Islet precursor cell (in vitro differentiated cells): ENCODE results near the gene GTSF1L.
A peak's percentile ranks its signal among the peaks of the same experiment; 100 is the strongest.

Source experiments
- DNase-seq: peaks from one replicate; pipeline ENCODE4 v3.0.0-alpha.2; 2018

The GTSF1L gene

DNA sequence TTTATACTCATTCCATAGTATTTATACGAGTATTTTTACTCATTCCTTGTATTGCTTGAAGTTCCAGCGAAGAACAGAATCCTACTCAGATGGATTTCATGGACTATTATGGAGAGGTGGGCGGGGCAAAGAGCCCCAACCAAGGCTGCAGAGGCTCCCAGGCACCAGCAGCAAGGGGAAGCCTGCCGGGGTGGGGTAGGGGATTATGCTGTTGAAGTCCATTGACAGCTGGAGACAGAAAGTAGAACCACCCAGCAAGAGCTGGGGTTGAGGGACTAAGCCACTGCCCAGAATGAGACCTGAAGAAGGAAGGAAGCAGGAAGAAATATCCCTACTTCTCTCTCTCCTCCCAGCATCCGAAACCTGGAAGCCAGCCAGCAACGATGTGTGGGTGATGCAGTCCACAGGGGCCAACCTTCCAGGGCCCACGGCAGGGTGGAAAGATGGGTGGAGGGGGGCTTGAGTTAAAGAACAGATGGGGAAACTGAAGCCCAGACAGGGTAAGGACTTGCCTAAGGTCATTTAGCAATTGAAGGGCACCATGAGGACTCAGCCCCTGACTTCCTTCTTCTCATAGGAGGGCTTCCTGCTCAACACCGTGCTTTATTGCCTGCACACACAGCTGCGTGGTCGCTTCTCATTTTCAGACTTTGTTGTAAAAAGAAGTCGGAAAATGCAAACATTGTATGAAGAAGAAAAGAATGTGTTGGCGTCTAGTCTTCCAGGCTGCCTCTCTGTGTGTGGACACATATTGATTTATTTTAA is 18.3 kb upstream of the GTSF1L start:
- DNase-seq, result no peak

DNA sequence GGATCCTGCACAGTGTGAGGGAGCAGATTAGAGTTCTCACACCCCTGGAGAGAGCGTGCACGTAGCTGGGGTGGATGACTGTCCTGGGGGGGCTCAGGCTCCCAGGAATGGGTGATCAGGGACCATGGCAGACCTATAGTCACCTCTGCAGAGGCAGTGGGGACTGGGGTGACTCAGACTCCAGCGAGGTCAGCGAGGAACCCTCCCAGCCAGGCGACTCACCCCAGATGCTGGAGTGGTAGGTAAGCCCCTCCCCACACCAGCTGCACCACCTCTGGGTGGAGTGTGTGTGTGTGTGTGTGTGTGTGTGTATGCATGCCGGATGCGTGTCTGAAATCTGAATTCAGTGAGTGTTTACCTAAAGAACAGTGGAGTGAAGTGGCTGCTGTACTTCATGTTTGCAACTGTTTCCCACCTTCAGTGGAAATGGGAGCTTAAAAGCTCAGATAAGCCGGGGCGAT is 17.4 kb upstream of the GTSF1L start:
- peak; percentile 75 for DNase-seq

DNA sequence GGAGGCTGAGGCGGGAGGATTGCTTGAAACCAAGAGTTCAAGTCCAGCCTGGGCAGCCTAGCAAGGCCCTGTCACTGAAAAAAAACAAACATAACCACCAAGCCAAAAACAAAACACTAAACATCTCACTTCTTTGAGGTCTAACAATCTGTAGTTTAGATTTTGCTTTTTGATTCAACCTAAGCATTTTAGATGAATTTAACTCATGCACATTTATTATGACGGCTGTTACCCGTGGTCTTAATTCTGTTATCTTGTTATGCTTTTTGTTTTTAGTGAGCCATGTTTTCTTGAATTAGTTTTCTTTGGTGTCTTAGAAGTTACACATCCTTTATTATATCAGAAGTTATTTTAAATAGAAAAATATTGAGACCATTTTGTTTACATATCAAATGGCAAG is 13.8 kb upstream of the GTSF1L start:
- no peak for DNase-seq

DNA sequence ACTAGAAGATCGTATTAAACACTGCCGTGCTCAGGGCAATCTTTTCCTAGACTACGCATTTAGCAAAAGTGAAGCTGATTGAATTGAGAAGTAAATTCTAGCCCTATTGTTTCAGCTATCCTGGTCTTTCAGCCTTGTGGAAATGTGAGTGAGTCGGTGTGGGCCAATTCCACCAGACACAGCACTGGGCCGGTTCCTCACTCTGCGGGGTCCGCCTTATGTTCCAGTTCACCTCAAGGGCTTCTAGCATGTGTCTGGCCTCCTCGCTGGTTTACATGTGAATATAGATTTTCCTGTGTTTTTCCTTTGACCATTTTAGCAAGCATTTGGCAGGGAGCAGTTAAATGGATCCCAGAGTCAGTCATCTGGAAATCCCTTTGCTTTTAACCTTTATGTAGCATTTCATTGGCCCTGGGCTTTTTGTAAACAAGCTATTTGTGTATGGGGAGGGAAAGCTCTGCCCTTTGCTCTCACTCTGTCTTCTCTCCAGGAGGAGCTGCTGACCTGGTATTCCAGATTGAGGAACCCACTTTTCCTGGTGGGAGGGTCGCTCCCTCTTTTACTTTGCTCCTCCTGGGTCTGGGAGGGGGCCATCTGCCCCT is 12.4 kb upstream of the GTSF1L start:
- no peak for DNase-seq

DNA sequence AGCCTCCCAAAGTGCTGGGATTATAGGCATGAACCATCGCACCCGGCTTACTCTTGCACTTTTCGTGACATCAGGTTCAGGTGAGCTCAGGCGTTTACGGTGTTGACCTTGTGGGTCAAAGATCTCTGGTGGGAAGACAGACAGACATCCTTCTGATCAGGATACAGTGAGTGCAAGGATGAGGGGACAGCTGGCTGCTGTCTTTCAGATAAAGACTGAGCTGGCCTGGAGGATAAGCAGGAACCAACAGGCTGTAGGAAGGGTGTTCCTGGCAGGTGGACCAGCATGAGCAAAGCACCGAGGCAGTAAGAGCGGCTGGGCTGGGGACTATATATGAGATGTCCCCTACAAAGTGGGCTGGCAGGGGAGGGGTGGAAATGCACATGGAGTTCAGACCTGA is 11.1 kb upstream of the GTSF1L start:
- no peak for DNase-seq

DNA sequence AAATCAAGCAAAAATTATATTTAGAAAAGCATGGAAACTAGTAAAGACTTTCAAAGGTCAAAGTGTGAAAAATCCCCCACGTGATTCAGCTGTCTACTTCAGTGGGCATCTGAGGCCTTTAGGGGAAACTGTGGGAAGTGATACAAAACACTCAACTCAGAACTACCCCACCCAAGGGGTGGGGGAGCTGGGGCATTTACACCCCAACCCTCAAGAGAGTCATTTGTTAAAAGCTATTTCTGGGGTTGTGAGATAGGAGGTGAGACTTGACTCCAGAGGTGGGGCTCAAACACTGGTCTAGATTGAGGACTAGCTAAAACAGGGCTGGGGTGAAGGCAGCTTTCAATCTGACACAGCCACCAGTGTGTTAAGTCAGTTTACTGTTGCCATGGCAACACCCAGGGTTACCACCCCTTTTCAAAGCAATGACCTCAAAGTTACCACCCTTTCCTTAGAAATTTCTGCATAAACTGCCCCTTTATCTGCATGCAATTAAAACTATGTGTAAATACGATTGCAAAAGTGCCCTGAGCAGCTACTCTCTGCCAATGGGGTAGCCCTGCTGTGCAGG is 9.9 kb upstream of the GTSF1L start:
- DNase-seq, result no peak

DNA sequence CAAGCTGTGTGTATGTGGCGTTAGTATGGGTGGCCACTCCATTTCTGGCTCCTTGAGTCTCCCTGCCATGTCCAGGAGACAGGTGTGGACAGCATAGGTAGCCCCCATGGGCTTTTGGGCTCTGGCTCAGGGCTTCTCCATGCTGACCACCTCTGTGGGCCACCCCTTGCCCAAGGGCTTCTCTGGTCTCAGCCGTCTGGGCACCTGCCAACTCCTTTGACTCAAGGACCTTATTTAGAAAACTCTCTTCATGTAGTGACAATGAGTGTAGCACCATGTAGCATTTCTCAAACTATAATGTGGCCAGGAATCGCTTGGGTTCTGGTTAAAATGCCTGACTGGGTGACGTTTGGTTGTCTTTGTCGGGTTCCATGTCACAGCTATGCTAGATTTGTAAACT is 5.1 kb upstream of the GTSF1L start:
- DNase-seq, result no peak

DNA sequence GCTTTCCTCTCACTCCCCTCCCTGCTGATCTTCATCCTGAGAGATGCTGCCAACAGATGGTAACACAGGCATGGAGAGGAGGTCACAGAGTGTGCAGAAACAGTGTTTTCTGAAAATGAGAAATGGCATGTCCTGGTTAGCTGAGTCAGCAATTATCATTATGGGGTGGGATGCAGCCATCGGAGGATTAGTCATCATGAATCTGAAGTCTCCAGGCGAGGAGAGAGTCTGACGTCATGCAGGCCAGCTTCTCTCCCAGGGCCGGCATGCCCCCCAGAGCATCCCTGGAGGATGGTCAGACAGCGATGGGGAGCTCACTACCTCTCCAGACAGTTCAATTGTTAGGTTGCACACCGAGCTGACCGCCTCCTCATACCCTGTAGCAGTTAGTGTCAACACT is 4.7 kb upstream of the GTSF1L start:
- DNase-seq, result no peak

DNA sequence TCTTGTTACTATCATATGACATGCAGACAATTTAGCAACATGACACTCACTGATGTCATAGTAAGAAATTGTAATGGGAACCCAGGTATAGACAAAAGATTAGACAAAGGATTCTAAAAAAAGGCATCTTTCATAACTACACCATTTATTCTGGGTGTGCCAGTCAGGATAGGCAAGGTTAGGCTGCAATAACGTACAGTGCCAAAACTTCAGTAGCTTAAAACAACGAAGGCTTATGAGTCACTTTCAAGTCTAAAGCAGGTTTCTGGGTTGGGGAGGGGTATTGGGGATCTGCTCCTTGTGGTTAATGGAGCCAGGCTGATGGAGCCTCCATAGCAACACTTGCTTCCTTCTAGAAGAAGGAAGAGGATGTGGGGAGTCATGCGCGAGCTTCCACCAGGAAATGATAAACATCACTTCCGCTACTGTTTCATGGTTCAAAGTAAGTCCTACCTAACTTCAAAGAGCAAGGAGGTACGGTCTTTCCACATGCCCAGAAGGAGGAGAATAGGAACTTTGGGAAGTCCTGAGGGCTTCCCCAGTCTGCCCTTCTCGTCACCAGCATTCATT is 2.0 kb upstream of the GTSF1L start:
- no peak for DNase-seq

DNA sequence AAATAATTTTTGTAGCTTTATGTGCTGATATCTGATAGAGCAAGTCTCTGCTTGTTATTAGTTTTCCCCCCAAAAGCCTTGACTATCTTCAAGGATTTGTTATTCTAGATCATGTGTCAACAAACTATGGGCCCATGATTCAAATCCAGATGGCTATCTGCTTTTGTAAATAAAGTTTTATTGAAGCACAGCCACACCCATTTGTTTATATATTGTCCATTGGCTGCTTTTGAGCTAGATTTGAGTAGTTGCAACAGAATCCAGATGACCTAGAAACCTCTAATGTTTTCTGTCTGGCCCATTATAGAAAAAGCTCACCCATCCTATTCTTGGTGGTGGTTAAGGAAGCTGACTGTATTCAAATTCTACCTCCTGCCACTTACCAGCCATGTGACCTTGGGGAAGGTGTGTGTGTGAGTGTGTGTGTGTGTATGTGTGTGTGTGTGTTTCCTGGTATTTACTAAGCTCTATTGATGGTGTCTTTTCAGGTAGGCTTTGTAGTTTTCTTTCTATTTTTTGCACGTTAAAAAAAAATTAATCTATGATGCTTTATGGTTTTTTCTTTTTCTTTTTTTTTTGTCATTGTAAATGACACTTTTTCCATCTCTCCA is 1.3 kb upstream of the GTSF1L start:
- no peak for DNase-seq

DNA sequence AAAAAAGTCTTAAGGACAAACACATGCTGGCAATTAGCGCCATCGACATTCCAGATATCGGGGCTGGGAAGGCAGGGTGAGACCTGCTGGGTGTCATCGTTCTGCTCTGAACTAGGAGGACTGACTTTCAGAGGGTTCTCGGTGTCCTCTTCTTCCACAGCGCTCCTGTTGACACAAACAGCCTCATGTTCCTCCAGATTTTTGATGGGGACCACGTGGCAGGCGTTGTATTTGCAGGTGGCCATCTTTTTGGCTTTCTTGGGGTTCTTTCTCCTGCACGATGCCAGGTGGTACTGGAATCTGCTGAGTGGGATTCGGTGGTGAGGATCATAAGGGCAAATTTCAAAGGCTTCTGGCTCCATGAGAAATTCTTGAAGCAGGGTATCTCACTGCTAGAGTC is 469 bp downstream of the GTSF1L start:
- no peak for DNase-seq

DNA sequence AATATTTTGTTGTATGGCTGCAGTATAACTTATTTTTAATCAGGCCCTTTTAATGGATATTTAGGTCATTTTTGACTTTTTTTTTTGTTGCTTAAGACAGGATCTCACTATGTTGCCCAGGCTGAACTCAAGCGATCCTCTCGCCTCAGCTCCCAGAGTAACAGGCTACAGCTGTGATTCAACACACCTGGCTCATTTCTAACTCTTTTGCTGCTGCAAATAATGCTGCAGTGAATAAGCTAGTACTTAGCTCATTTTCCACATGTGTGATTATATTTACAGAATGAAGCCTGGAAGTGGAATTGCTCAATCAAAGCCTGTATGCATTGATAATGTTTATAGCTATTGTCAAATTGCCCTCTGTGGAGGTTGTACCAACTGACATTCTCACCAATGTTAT is 1.1 kb downstream of the GTSF1L start:
- DNase-seq, result no peak

DNA sequence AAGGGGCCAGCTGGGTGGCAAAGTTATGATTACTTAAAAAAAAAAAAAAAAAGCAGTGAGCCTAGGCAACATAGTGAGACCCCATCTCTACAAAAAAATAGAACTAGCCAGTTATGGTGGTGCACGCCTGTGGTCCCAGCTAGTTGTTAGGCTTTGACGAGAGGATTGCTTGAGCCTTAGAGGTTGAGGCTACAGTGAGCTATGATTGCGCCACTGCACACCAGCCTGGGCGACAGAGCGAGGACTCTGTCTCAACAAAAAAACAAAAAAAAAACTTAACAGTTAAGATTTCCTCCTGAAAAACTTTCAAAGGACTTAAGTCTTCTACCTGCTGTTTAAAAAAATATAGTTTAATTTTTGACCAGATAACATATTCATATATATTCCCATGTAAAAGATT is 2.4 kb downstream of the GTSF1L start:
- DNase-seq, result no peak

DNA sequence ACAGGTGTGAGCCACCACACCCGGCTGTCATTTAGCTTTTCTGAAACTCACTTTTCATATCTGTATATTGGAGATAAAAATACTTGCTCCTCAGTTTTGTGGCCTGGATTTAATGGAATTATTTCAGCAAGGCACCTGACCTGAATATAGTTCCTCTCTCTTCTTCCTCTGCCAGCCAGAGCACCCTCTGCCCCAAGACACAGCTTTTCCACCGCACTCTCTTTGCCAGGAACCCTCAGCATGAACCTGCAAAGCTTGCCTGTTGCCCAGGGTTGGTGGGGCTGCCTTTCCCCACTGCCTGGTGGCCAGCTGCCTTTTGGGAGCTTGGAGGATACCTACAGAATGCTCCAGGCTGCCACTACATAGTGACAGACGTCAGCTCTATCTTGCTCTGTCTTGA is 3.1 kb downstream of the GTSF1L start:
- no peak for DNase-seq

DNA sequence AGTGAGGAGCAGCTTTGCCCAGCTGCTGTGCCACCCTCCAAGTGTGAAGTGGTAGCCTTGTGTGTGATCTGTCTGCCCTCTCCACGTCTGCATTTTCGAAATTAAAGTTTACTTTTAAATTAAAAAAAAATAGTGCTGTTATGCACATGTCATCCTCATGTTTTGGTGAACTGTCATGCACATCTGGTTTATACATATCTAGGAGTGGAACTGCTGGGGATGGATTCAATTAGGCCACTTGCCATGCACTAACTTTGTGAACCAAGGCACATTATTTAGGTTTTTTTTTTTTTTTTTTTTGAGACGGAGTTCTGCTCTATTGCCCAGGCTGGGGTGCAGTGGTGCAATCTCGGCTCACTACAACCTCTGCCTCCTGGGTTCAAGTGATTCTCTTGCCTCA is 3.6 kb downstream of the GTSF1L start:
- DNase-seq, result no peak

DNA sequence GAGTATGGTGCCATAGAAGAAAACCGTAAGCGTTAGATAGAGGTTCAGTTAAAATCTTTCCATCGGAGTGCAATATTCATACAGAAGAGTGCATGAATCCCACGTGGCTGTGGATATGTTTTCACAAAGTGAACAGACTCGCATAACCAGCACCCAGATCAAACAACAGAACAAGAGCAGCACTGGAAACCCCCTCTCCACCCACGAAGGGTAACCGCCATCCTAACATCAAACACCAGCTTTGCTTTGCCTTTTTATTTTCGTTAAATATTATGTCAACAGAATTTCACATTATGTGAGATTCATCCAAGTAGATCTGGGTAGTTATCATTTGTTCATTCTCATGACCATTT is 4.7 kb downstream of the GTSF1L start:
- no peak for DNase-seq

DNA sequence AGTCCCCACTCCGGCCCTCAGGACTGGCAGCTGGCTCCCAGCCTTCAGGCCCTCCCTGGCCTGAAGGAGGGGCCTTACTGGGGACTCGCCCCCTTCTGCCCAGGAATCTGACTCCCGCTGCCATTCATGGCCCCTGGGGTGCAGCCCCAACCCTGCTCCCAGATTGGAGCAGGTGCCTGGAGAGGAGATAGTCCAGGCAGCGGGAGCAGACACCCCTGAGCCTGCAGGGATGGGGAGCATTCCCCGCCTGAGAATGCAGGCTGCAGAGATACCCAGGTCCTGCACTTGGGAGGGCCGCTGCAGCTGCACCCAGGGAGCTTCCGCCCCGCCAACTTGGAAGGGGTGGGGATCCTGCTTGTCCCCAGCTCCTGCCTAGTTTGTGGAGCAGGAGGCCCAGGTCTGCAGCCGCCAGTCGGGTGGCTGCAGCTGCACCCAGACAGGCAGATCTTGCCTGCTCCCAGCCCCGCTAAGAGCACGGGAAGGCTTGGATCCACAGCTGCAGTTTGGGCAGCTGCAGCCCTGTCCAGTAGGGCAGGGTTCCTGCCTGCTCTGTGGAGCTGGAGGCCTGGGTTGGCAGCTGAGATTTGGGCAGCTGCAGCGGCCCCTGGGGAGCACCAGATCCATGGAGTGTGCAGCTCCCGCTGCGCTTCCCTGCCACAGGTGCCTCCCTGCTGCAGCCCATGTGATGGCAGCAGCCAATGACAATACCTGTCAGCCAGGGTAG is 5.2 kb downstream of the GTSF1L start:
- DNase-seq, result peak; percentile 46

DNA sequence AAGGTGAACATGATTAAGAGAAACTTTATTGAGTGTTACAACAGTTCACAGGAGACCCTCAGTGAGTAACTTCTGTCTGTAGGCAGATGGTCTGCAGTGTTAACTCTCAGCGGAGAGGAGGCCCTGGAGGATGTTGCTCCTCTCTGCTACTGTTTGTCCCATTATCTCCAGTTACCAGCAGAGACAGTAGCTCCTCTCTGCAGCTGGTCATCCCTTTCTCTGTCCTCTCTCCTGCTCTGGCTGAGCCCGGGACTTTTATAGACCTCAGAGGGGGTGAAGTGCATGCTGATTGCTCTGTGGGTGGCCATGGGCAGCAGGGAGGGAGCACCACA is 5.7 kb downstream of the GTSF1L start:
- peak; percentile 47 for DNase-seq

DNA sequence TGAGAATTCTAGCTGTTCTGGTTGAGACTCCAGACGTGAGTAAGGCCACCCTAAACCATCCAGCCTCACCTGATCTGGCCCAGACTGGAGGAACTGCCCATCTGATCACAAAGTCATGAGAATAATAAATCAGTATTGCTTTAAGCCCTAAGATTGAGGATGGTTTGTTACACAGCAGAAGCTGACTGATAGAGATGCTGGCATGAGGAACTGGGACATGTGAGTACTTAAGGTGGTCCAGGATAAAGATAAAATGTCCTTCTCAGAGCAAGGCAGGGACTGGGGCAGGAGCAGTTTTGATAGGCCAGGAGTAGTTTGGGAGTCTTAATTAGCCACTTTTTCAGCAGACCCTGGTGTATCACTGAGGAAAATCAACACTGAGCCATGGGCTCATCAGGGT is 6.8 kb downstream of the GTSF1L start:
- no peak for DNase-seq

DNA sequence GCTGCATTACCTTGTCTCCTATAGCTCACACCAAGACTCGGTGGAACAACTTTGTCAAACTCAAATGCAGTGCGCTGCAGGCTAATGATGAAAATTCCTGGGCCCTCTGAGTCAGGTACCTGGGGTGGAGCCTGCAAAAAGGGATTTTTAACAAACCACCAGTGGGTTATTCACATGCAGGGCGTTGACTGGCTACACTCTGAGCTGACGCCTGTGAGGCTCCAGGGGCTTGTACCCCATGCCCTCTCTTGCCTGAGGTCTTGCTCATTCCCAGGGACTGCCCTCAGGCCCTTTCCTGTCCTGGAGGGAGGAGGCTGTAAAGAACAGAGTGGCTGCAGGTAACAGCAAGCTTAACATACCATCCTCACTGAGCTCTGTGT is 9.2 kb downstream of the GTSF1L start:
- no peak for DNase-seq

DNA sequence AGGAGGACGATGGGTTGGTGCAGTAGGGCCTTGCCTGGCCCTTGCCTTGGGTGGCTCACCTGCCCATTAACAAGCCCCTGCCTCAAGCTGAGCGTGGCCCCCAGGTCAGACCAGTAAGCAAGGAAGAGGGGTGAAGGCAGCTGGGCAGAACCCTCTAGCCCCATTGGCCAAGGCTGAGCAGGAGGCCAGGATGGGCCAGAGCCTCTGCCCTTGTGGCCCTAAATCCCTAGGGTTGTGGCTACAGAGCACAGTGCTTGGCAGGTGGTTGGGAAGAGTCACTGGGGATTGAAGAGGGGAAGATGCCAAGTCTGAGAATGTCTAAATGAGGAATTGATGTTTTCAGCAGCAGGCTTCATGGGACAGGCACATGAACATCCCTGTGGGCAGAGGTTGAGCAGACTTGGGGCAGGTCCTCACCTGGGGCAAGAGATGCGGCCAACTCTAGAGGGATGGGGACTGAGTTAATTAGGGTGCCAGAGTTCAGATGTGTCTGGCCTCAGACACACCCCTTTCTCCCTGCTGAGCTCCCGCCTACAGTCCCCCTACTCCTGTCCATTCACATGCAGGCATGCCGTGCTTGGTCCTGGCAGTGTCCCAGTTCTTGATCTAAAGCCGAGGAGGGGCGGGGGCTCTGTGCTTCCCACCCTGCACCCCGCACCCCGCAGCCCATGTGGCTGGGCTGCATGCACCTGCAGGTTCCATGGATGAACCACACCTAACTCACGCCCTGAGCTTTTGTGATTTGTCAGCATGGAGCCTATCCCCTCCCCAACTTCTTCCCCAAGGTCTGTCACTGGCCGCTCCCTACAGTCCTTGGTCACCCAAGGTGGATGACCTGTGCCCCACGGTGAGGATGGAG is 9.8 kb downstream of the GTSF1L start:
- no peak for DNase-seq

DNA sequence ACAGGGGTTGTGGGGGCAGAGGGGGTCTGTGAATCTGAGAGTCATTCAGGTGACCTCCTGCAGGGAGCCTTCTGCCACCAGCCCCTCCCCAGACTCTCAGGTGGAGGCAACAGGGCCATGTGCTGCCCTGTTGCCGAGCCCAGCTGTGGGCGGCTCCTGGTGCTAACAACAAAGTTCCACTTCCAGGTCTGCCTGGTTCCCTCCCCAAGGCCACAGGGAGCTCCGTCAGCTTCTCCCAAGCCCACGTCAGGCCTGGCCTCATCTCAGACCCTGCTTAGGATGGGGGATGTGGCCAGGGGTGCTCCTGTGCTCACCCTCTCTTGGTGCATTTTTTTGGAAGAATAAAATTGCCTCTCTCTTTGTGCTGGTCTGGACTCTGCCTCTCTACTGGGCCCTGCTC is 10.7 kb downstream of the GTSF1L start:
- no peak for DNase-seq
